K562 (cell line): ENCODE data around the gene SMAD5. TPM values are rescaled to one million over a fixed set of nuclear protein-coding genes. Genes with fewer than 3 reads are reported as not detected.

Experiments
- CBFA2T3 ChIP-seq: fragments of 450-650 bp; IDR thresholded peaks from 2 replicates; pipeline ENCODE4 v1.6.1; 2017
- FUS ChIP-seq: fragments of 200-400 bp; formaldehyde crosslinking; optimal IDR thresholded peaks from 2 replicates; pipeline ENCODE3; 2017; ENCODE audit warnings: low read depth, low read length
- GTF3C2 ChIP-seq: IDR thresholded peaks from 3 replicates; pipeline ENCODE4 v1.6.1; 2011; ENCODE audit warnings: borderline replicate concordance, mild to moderate bottlenecking, moderate library complexity; ENCODE audit not compliant: insufficient read length; ENCODE audit errors: extremely low read depth
- MCM7 ChIP-seq, 2 experiments: fragments of 450-650 bp; IDR thresholded peaks; 2 replicates each; pipeline ENCODE4 v1.6.1; 2016 to 2018
- MEIS2 ChIP-seq: fragments of 450-650 bp; IDR thresholded peaks from 2 replicates; pipeline ENCODE4 v1.6.1; 2014; ENCODE audit warnings: mild to moderate bottlenecking; ENCODE audit not compliant: partially characterized antibody
- NEUROD1 ChIP-seq: fragments of 150-350 bp; IDR thresholded peaks from 2 replicates; pipeline ENCODE4 v1.6.1; 2014; ENCODE audit warnings: borderline replicate concordance, low read length, low read depth; ENCODE audit not compliant: partially characterized antibody
- NR2C1 ChIP-seq, 2 experiments: fragments of 450-650 bp; IDR thresholded peaks; 2 replicates each; pipeline ENCODE4 v1.6.1; 2017; ENCODE audit warnings: mild to moderate bottlenecking in 2 of 2, antibody characterized with exemption in 1 of 2, inconsistent platforms in 1 of 2, missing compliant biosample characterization in 1 of 2, missing genetic modification characterization in 1 of 2
- OTX1 ChIP-seq: fragments of 450-650 bp; formaldehyde crosslinking; IDR thresholded peaks from 2 replicates; pipeline ENCODE4 v1.4.0; 2022; ENCODE audit warnings: mild to moderate bottlenecking
- PCBP1 ChIP-seq: fragments of 200-400 bp; formaldehyde crosslinking; IDR thresholded peaks from 2 replicates; pipeline ENCODE4 v1.6.1; 2018; ENCODE audit warnings: mild to moderate bottlenecking, low read depth, low read length; ENCODE audit not compliant: poor library complexity, severe bottlenecking
- POLR2B ChIP-seq: fragments of 450-650 bp; IDR thresholded peaks from 2 replicates; pipeline ENCODE4 v1.6.1; 2018; ENCODE audit warnings: low read depth; ENCODE audit not compliant: partially characterized antibody
- SUPT5H ChIP-seq: fragments of 450-650 bp; IDR thresholded peaks from 2 replicates; pipeline ENCODE4 v1.6.1; 2016
- TCF3 ChIP-seq: sonication (generic); formaldehyde crosslinking; IDR thresholded peaks from 2 replicates; pipeline ENCODE4 v1.4.0; 2020; ENCODE audit warnings: mild to moderate bottlenecking, missing genetic modification reagents
- TEAD4 ChIP-seq, 2 experiments: sonication (generic) in 1 of 2; formaldehyde crosslinking in 1 of 2; IDR thresholded peaks; 2 replicates each; pipeline versions ENCODE4 v1.6.1 to v1.8.0; 2012 to 2022; ENCODE audit warnings: borderline replicate concordance in 1 of 2, inconsistent platforms in 1 of 2, low read length in 1 of 2, mild to moderate bottlenecking in 1 of 2, missing genetic modification reagents in 1 of 2
- TGIF2 ChIP-seq: sonication (generic); formaldehyde crosslinking; IDR thresholded peaks from 2 replicates; pipeline ENCODE4 v1.8.1; 2022; ENCODE audit warnings: mild to moderate bottlenecking, missing genetic modification reagents, moderate library complexity
- ZBTB11 ChIP-seq, 3 experiments: fragments of 200-800 bp in 1 of 3; fragments of 250-450 bp in 1 of 3; fragments of 450-650 bp in 1 of 3; sonication (Bioruptor Pico) in 1 of 3; sonication (Bioruptor generic) in 1 of 3; formaldehyde crosslinking in 1 of 3; IDR thresholded peaks; 2 replicates each; pipeline versions ENCODE4 v1.6.1 to v1.8.0; 2016 to 2022; ENCODE audit warnings: mild to moderate bottlenecking in 2 of 3, missing genetic modification characterization in 2 of 3, missing compliant biosample characterization in 1 of 3, moderate library complexity in 1 of 3
- ZNF280A ChIP-seq: fragments of 450-650 bp; IDR thresholded peaks from 2 replicates; pipeline ENCODE4 v1.6.1; 2018; ENCODE audit warnings: mild to moderate bottlenecking, low read depth; ENCODE audit not compliant: partially characterized antibody
- ZNF347 ChIP-seq: fragments of 450-650 bp; formaldehyde crosslinking; IDR thresholded peaks from 2 replicates; pipeline ENCODE4 v1.4.0; 2020; ENCODE audit warnings: low read depth, mild to moderate bottlenecking, moderate library complexity
- ZNF444 ChIP-seq: fragments of 250-450 bp; sonication (Bioruptor Pico); IDR thresholded peaks from 2 replicates; pipeline ENCODE4 v1.4.0; 2020; ENCODE audit warnings: mild to moderate bottlenecking, moderate library complexity
- ZNF561 ChIP-seq: fragments of 450-650 bp; formaldehyde crosslinking; conservative IDR thresholded peaks from 2 replicates; pipeline ENCODE4 v1.4.0; 2020; ENCODE audit warnings: mild to moderate bottlenecking, moderate library complexity
- polyA plus RNA-seq, 8 experiments: library from polyadenylated mRNA; depleted of rRNA in 4 of 8; stranded (reverse) in 5 of 8; unstranded in 3 of 8; fragments of >200 nt; fragmentation: Nextera tagmentation in 2 of 8; fragmentation: Illumina TruSeq in 1 of 8; extraction: Ambion mirVana in 2 of 8; extraction: Trizol in 1 of 8; gene quantifications; 2 replicates each; pipeline versions ENCODE4 v1.2.1 to v1.2.3, GENCODE V29; 2011 to 2014; ENCODE audit warnings: inconsistent platforms in 1 of 8, missing spikeins in 1 of 8
- total RNA-seq, 7 experiments: library from RNA; depleted of rRNA in 6 of 7; stranded (reverse); fragments of >200 nt in 6 of 7; fragmentation: Illumina TruSeq in 2 of 7; extraction: Trizol in 2 of 7; gene quantifications; 2 replicates each; pipeline versions ENCODE4 v1.2.1 to v1.2.3, GENCODE V29; 2011 to 2021; ENCODE audit warnings: low replicate concordance in 1 of 7

The SMAD5 gene
- total and polyA plus RNA-seq, 9 of the 15 experiments (the other 6 are each of a cell fraction or from before 2014, with no cell fraction given), result 12.4 to 53.9 (median 20.3) TPM

GRCh38 chr5:136094189-136094912 lies 38.3 kb upstream of the SMAD5 start (continued):
- TF ChIP-seq NR2C1 (IDR thresholded peaks at IDR 0.05) (no peak), NR2C1 (tag; IDR thresholded peaks at IDR 0.05) (no peak), CBFA2T3 (peak; percentile 59), OTX1 (CRISPR knock-in tag) (no peak), MCM7 (IDR thresholded peaks at IDR 0.05) (no peak), PCBP1 (no peak), POLR2B (no peak), ZNF561 (no peak), TEAD4 (IDR thresholded peaks at IDR 0.05; ENCODE audit: low read length) (peak; percentile 32; the same call in 1 of the 2 replicates), TEAD4 (CRISPR knock-in tag; IDR thresholded peaks at IDR 0.05; ENCODE audit: borderline replicate concordance) (no peak), TCF3 (CRISPR knock-in tag) (peak; percentile 80), TGIF2 (CRISPR knock-in tag) (no peak), FUS (no peak), GTF3C2 (no peak), ZBTB11 (CRISPR knock-in tag; IDR thresholded peaks at IDR 0.05) (0 out of 6 replicates have a peak, but pooled peaks of 1 of the 3 experiments have one; percentile 32), ZNF444 (no peak), NEUROD1 (no peak), ZNF280A (no peak), ZNF347 (CRISPR knock-in tag) (no peak), MEIS2 (peak; percentile 52), SUPT5H (no peak)
